HFFc6 (cell line): Measurements from ENCODE around the gene SGMS1. TPM values are rescaled to one million over a fixed set of nuclear protein-coding genes. Genes with fewer than 3 reads are reported as not detected.

ENCODE experiments used
- DNase-seq: peaks from one replicate; pipeline ENCODE4 v3.0.0-alpha.2; 2018
- H3K27ac Mint-ChIP-seq: 2 replicates; pipeline ENCODE4 v1.8.0; 2020; ENCODE audit warnings: mild to moderate bottlenecking, mixed read lengths
- H3K27me3 Mint-ChIP-seq: 2 replicates; pipeline ENCODE4 v1.8.0; 2021; ENCODE audit warnings: mild to moderate bottlenecking, moderate library complexity, mixed read lengths; ENCODE audit not compliant: insufficient read depth
- H3K36me3 Mint-ChIP-seq: 2 replicates; pipeline ENCODE4 v1.8.0; 2021; ENCODE audit warnings: low read depth, mixed read lengths
- H3K4me1 Mint-ChIP-seq: 2 replicates; pipeline ENCODE4 v1.8.0; 2020; ENCODE audit warnings: low read depth, mixed read lengths
- H3K4me3 Mint-ChIP-seq: 2 replicates; pipeline ENCODE4 v1.8.0; 2020; ENCODE audit warnings: mild to moderate bottlenecking, moderate library complexity, mixed read lengths
- H3K9me3 Mint-ChIP-seq: 2 replicates; pipeline ENCODE4 v1.8.0; 2020; ENCODE audit warnings: mild to moderate bottlenecking, mixed read lengths
- total RNA-seq, 6 experiments: library from RNA; stranded (reverse); fragmentation: NEBNext Ultra II Directional; extraction: Animal tissue kit (Norgen Biotek cat#: 25700); gene quantifications; 2 replicates in 1 of 6; 3 replicates in 5 of 6; pipeline ENCODE4 v1.2.3, GENCODE V29; 2021
- TF ChIP-seq, protein P1 (sequence below): fragments of 200-600 bp; sonication (generic); IDR thresholded peaks from 2 replicates; pipeline ENCODE4 v1.5.0; 2021; ENCODE audit warnings: antibody characterized with exemption, mild to moderate bottlenecking

Gene SGMS1
- total RNA-seq, 6 experiments from 2014 or later = 19.6 to 27.5 (median 24.6) TPM

GRCh38 chr10:50333872-50334271 lies 289.9 kb downstream of the SGMS1 start:
- Mint-ChIP-seq H3K27ac (no peak overlapping the region), H3K4me3 (no peak overlapping the region), H3K36me3 (peaks cover 17% of the 10 kb centered on the region), H3K9me3 (no peaks in the 10 kb centered on the region), H3K27me3 (no peaks in the 10 kb centered on the region; the same call in none of the 2 replicates), H3K4me1 (peaks cover 22% of the 10 kb centered on the region)
- no peak for DNase-seq
- TF ChIP-seq, protein P1, sequence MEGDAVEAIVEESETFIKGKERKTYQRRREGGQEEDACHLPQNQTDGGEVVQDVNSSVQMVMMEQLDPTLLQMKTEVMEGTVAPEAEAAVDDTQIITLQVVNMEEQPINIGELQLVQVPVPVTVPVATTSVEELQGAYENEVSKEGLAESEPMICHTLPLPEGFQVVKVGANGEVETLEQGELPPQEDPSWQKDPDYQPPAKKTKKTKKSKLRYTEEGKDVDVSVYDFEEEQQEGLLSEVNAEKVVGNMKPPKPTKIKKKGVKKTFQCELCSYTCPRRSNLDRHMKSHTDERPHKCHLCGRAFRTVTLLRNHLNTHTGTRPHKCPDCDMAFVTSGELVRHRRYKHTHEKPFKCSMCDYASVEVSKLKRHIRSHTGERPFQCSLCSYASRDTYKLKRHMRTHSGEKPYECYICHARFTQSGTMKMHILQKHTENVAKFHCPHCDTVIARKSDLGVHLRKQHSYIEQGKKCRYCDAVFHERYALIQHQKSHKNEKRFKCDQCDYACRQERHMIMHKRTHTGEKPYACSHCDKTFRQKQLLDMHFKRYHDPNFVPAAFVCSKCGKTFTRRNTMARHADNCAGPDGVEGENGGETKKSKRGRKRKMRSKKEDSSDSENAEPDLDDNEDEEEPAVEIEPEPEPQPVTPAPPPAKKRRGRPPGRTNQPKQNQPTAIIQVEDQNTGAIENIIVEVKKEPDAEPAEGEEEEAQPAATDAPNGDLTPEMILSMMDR = no peak

GRCh38 chr10:50332108-50332842 lies 291.5 kb downstream of the SGMS1 start:
- Mint-ChIP-seq H3K27me3 (no peaks in the 10 kb centered on the region; the same call in none of the 2 replicates), H3K27ac (no peak overlapping the region), H3K9me3 (no peaks in the 10 kb centered on the region)

GRCh38 chr10:50331486-50331885 lies 292.3 kb downstream of the SGMS1 start:
- Mint-ChIP-seq H3K36me3 (peaks cover 17% of the 10 kb centered on the region), H3K4me1 (peaks cover 43% of the 10 kb centered on the region), H3K4me3 (no peak overlapping the region), H3K9me3 (no peaks in the 10 kb centered on the region), H3K27me3 (no peaks in the 10 kb centered on the region; the same call in none of the 2 replicates), H3K27ac (no peak overlapping the region)
- TF ChIP-seq, protein P1 = no peak
- DNase-seq = no peak

More at GRCh38 chr10:50332108-50332842, 291.5 kb downstream of the SGMS1 start:
- no peak for DNase-seq
- TF ChIP-seq, protein P1 = no peak
- H3K36me3 Mint-ChIP-seq = peaks cover 17% of the 10 kb centered on the region
- H3K4me1 Mint-ChIP-seq = peaks cover 35% of the 10 kb centered on the region
- no peak overlapping the region for H3K4me3 Mint-ChIP-seq

DNA sequence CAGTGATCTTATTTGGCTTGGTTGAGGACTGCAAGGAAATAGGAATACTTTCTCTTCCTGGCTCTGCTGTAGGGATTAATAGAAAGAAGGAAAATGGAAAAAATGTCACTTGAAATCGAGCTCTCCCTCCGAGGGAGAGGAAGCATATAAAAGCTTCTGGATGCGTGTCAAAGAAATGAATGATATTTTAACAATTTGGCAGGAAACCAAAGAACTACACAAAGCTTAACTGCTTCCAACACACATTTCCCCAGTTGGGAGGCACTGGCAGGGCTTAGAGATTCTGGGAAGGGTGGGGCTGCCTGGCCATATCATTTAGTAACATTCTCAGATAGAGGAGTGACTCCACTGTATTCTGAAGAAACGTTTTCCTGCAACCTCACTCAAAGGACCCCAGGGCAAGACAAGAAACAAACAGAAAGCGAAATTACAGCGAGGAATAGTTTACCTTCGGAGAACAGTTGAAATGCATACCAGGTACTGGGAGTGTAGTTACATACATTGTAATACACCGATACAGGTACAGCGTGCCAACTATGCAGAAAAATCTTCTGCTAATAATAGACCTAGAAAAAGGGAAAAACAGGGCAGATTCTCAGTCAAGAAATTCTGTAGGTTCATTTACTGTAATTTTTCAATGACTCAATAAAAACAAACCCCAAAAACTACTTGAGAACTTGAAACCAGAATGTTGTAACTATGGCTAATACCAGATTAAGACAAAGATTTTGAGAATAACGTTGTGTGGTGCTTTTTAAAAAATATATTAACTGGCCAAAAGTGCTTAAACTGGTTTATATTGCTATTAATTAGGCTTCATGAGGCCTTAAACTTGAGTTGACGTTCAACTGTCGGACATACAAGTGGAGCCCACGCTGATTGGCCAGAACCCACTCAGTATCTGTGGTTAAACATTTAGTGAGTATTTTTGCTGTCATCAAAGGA lies 296.7 kb downstream of the SGMS1 start:
- Mint-ChIP-seq H3K27ac (peak overlapping the region; percentile 87), H3K4me1 (peaks cover 70% of the 10 kb centered on the region), H3K4me3 (peak overlapping the region; percentile 81), H3K36me3 (peaks cover 7% of the 10 kb centered on the region; the same call in 1 of the 2 replicates), H3K9me3 (no peaks in the 10 kb centered on the region), H3K27me3 (no peaks in the 10 kb centered on the region)
- DNase-seq = peak; percentile 65
- TF ChIP-seq, protein P1 = no peak

DNA sequence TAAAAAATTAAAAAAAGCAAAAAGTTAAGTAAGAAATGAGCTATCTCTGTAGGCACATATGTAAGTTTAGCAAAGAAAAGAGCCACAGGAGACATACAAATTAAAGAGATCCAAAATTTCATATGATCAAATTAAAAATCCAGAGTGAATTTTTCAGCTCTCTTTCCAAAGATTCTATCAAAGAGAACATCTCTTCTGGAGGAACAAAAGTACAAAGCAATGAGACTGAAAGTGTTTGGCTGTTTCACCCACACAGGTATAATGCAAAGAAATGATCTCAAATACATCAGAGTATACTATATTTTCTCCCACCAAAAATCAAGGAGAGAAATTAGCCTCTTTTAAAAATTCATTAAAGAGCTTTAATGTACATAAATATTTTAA lies 297.6 kb downstream of the SGMS1 start:
- Mint-ChIP-seq H3K27ac (peak overlapping the region; percentile 87), H3K27me3 (no peaks in the 10 kb centered on the region), H3K9me3 (no peaks in the 10 kb centered on the region)

More for the DNA sequence above, 297.6 kb downstream of the SGMS1 start:
- Mint-ChIP-seq H3K36me3 (peaks cover 15% of the 10 kb centered on the region; the same call in 1 of the 2 replicates), H3K4me1 (peaks cover 79% of the 10 kb centered on the region), H3K4me3 (peak overlapping the region; percentile 81)
- TF ChIP-seq, protein P1 = no peak
- DNase-seq = no peak
